Liver (tissue), 3 donors: ENCODE results near the gene KCNC2.

Source experiments
- ATF3 ChIP-seq: IDR thresholded peaks from 2 replicates; pipeline ENCODE4 v1.6.1; 2016; ENCODE audit warnings: antibody characterized with exemption
- CTCF ChIP-seq: fragments of 150-350 bp; IDR thresholded peaks from 2 replicates; pipeline ENCODE4 v1.5.1; 2017; ENCODE audit warnings: improper control_type of control experiment, low read depth, low read length; ENCODE audit not compliant: missing input control
- JUND ChIP-seq, 2 donors: IDR thresholded peaks; 2 replicates each; pipeline ENCODE4 v1.6.1; 2016; ENCODE audit warnings: antibody characterized with exemption in 2 of 2
- NR2F2 ChIP-seq: IDR thresholded peaks from 2 replicates; pipeline ENCODE4 v1.6.1; 2016; ENCODE audit warnings: antibody characterized with exemption
- RAD21 ChIP-seq, 2 donors: IDR thresholded peaks; 2 replicates each; pipeline ENCODE4 v1.6.1; 2016; ENCODE audit warnings: antibody characterized with exemption in 2 of 2, mild to moderate bottlenecking in 2 of 2
- REST ChIP-seq: IDR thresholded peaks from 2 replicates; pipeline ENCODE4 v1.6.1; 2016; ENCODE audit warnings: antibody characterized with exemption, mild to moderate bottlenecking
- TAF1 ChIP-seq: conservative IDR thresholded peaks from 2 replicates; pipeline ENCODE4 v1.6.1; 2016; ENCODE audit warnings: antibody characterized with exemption, mild to moderate bottlenecking
- YY1 ChIP-seq: IDR thresholded peaks from 2 replicates; pipeline ENCODE4 v1.6.1; 2016; ENCODE audit warnings: antibody characterized with exemption, mild to moderate bottlenecking
- ZBTB33 ChIP-seq: IDR thresholded peaks from 2 replicates; pipeline ENCODE4 v1.6.1; 2016; ENCODE audit warnings: antibody characterized with exemption
- TF ChIP-seq, protein P1 (sequence below): IDR thresholded peaks from 2 replicates; pipeline ENCODE4 v1.6.1; 2016; ENCODE audit warnings: antibody characterized with exemption
- donor health status: healthy.
- donor health status: healthy.

DNA sequence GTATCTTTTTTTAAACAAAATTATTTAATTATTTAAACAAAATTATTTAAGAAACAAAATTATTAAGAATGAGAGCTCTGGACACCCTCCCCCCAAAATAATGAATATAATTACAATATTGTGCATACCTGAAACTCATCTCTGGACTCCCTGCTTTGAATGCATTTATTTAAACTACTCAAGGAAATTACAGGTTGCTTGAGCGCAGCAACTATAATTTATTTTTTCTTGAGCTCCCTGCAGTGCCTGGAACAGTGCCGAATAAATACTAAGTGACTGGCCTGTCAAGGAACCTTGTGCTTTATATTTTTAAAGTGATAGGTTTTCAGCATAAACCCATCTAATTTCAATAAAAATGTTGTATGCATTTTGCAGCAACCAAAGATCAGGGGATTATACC is 93.9 kb downstream of the KCNC2 start:
- TF ChIP-seq YY1: no peak
- no peak for TF ChIP-seq JUND (IDR thresholded peaks at IDR 0.05)
- TF ChIP-seq CTCF: no peak
- TF ChIP-seq, protein P1, sequence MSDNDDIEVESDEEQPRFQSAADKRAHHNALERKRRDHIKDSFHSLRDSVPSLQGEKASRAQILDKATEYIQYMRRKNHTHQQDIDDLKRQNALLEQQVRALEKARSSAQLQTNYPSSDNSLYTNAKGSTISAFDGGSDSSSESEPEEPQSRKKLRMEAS: no peak
- no peak for TF ChIP-seq REST
- no peak for TF ChIP-seq ATF3
- TF ChIP-seq ZBTB33: no peak
- no peak for TF ChIP-seq NR2F2
- no peak for TF ChIP-seq TAF1
- no peak for TF ChIP-seq RAD21 (IDR thresholded peaks at IDR 0.05)
